Tibial nerve (tissue), 4 donors: ENCODE data around the gene MZF1. TPM values are rescaled to one million over a fixed set of nuclear protein-coding genes. Genes with fewer than 3 reads are reported as not detected.

Experiments used
- DNase-seq, 2 donors: peaks; one replicate each; pipeline ENCODE4 v3.0.0-alpha.2; 2019; ENCODE audit warnings: low spot score in 2 of 2
- H3K27ac ChIP-seq, 4 donors: fragments of 200-600 bp; sonication (generic) in 3 of 4; one replicate each; pipeline ENCODE4 v1.5.1; 2017 to 2019; ENCODE audit warnings: mild to moderate bottlenecking in 1 of 4
- H3K27me3 ChIP-seq, 2 donors: fragments of 200-600 bp; sonication (generic) in 1 of 2; one replicate each; pipeline versions ENCODE4 v1.5.1 to v1.6.0; 2017 to 2019
- H3K36me3 ChIP-seq, 3 donors: fragments of 200-600 bp; sonication (generic); one replicate each; pipeline ENCODE4 v1.5.1; 2018 to 2019
- H3K4me1 ChIP-seq, 4 donors: fragments of 200-600 bp; sonication (generic) in 3 of 4; one replicate each; pipeline ENCODE4 v1.5.1; 2017 to 2019
- H3K4me3 ChIP-seq, 4 donors: fragments of 200-600 bp; sonication (generic) in 3 of 4; one replicate each; pipeline ENCODE4 v1.5.1; 2017 to 2019; ENCODE audit warnings: mild to moderate bottlenecking in 1 of 4, moderate library complexity in 1 of 4
- H3K9me3 ChIP-seq, 4 donors: fragments of 200-600 bp; sonication (generic) in 3 of 4; one replicate each; pipeline ENCODE4 v1.5.1; 2017 to 2019
- EP300 ChIP-seq, 2 donors: sonication (generic); formaldehyde crosslinking; IDR thresholded peaks; one replicate each; pipeline ENCODE4 v1.6.1; 2017; ENCODE audit warnings: antibody characterized with exemption in 2 of 2, mild to moderate bottlenecking in 1 of 2
- POLR2A ChIP-seq, 2 donors: fragments of 450-650 bp; IDR thresholded peaks; one replicate each; pipeline ENCODE4 v1.6.1; 2017; ENCODE audit warnings: antibody characterized with exemption in 2 of 2, mild to moderate bottlenecking in 2 of 2, moderate library complexity in 2 of 2
- WGBS, 2 donors: methylation state at CpG; one replicate each; pipeline ENCODE4 v1.1.5; 2018; 5-methylcytosine and 5-hydroxymethylcytosine counted together
- total RNA-seq, 4 donors: library from RNA; depleted of rRNA; stranded (reverse); fragments of >200 nt; gene quantifications; one replicate each; pipeline ENCODE4 v1.1.0, GENCODE V29; 2016
- TF ChIP-seq, protein P1 (sequence below), 5 experiments: fragments of 200-600 bp in 3 of 5; fragments of 450-650 bp in 2 of 5; sonication (generic) in 3 of 5; IDR thresholded peaks; one replicate each; pipeline ENCODE4 v1.5.1; 2016 to 2019; ENCODE audit warnings: antibody characterized with exemption in 5 of 5, mild to moderate bottlenecking in 3 of 5, moderate library complexity in 2 of 5

MZF1 gene
- total RNA-seq, 4 donors from 2014 or later = 41.6 to 88.8 (median 52.5) TPM

GRCh38 chr19:58569191-58569942 lies 3.8 kb downstream of the MZF1 start:
- WGBS, 2 donors = 84 to 98% methylated on average over 5 to 6 of the region's 6 CpGs
- Histone ChIP-seq H3K27me3 (no peaks in the 10 kb centered on the region), H3K9me3 (no peaks in the 10 kb centered on the region), H3K4me1 (peaks cover 0 to 21% (median 12%) of the 10 kb centered on the region in 4 donors), H3K27ac (no peak overlapping the region), H3K4me3 (no peak overlapping the region), H3K36me3 (peaks cover 0 to 60% (median 0%) of the 10 kb centered on the region in 3 donors)
- TF ChIP-seq POLR2A (IDR thresholded peaks at IDR 0.05) = no peak
- TF ChIP-seq, protein P1, sequence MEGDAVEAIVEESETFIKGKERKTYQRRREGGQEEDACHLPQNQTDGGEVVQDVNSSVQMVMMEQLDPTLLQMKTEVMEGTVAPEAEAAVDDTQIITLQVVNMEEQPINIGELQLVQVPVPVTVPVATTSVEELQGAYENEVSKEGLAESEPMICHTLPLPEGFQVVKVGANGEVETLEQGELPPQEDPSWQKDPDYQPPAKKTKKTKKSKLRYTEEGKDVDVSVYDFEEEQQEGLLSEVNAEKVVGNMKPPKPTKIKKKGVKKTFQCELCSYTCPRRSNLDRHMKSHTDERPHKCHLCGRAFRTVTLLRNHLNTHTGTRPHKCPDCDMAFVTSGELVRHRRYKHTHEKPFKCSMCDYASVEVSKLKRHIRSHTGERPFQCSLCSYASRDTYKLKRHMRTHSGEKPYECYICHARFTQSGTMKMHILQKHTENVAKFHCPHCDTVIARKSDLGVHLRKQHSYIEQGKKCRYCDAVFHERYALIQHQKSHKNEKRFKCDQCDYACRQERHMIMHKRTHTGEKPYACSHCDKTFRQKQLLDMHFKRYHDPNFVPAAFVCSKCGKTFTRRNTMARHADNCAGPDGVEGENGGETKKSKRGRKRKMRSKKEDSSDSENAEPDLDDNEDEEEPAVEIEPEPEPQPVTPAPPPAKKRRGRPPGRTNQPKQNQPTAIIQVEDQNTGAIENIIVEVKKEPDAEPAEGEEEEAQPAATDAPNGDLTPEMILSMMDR (IDR thresholded peaks at IDR 0.05) = no peak
- no peak for TF ChIP-seq EP300 (IDR thresholded peaks at IDR 0.05)
- DNase-seq = peak in 1 of 2 donors; percentile 6

DNA sequence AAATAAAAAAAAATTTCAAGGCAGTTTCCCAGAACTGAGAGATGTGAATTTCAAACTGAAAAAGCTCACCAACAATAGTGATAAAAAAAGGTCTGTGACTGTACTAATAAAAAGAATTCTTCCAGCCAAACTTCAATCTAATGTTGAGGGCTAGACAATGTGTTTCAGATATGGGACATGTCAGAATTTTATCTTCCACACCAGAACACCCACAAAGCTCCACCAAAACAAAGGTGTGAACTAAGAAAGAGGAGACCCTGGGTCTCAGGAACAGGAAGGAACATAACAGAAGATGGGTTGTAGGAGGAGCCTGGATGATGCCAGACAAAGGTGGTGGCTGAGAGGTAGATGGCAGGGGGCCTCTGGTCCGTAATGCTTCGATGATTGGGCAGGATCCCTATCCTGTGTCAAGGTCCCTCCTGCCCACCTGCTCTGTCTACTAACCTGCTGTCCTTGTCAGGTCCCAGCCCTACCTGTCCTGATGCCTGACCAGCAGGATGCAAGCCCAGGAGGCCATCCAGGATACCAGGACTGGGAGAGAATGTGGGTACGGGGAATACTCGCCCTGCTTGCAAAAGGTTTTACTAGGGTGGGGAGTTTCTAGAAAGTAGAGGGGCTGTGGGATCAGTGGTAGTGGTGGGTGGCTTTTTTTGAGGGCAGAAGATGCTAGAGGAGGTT lies 4.5 kb downstream of the MZF1 start:
- DNase-seq = peak in 1 of 2 donors; percentile 6
- H3K27ac ChIP-seq = no peak overlapping the region
- peaks cover 0 to 15% (median 9%) of the 10 kb centered on the region in 4 donors for H3K4me1 ChIP-seq
- H3K36me3 ChIP-seq = peaks cover 0 to 60% (median 0%) of the 10 kb centered on the region in 3 donors
- whole genome bisulfite sequencing, 2 donors = 92 to 96% methylated on average over 4 of the region's 4 CpGs
- no peaks in the 10 kb centered on the region for H3K9me3 ChIP-seq
- H3K27me3 ChIP-seq = no peaks in the 10 kb centered on the region
- TF ChIP-seq EP300 (IDR thresholded peaks at IDR 0.05) (no peak), POLR2A (IDR thresholded peaks at IDR 0.05) (no peak)
- TF ChIP-seq, protein P1 (IDR thresholded peaks at IDR 0.05) = no peak
- H3K4me3 ChIP-seq = no peak overlapping the region

DNA sequence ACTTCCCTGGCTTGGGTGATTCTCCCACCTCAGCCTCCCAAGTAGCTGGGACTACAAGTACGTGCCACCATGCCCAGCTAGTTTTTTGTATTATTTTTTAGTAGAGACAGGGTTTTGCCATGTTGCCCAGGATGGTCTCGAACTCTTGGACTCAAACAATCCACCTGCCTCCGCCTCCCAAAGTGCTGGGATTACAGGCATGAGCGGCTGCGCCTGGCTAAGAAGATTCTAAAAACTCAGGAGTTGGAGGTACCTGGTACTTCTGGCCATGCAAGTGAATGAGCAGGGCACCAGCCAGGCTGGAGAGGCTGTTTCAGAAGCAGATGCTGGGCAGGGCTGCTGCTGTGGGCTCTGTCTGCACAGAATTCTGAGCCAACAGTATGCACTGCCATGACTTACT lies 6.1 kb downstream of the MZF1 start:
- peaks cover 0 to 60% (median 0%) of the 10 kb centered on the region in 3 donors for H3K36me3 ChIP-seq
- H3K27ac ChIP-seq = no peak overlapping the region
- peak in 1 of 2 donors; percentile 8 for DNase-seq
- H3K9me3 ChIP-seq = no peaks in the 10 kb centered on the region
- H3K4me3 ChIP-seq = no peak overlapping the region
- peaks cover 0 to 2% of the 10 kb centered on the region in 2 donors for H3K27me3 ChIP-seq
- 92 to 93% methylated on average over 5 of the region's 5 CpGs for WGBS, 2 donors
- TF ChIP-seq POLR2A (IDR thresholded peaks at IDR 0.05) (no peak), EP300 (IDR thresholded peaks at IDR 0.05) (no peak)
- TF ChIP-seq, protein P1 (IDR thresholded peaks at IDR 0.05) = no peak
- peaks cover 0 to 24% (median 18%) of the 10 kb centered on the region in 4 donors for H3K4me1 ChIP-seq

DNA sequence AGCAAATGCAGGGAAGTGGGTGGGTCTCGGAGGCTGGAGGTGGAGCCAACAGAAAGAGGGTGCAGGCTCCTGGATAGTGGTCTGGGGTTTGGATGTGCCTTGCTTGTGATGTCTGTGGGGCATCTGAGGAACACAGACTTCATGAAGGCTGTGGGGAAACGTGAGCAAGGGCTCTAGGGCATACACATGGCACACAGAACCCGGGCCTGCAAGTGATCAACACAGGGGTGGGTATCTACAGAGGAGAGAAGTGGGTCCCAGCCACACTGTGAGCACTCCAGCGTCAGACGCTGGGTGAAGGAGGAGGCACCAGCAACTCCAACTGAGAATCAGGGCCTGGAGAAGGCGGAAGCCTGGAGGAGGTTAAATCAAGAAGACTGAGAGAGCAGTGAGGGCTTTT lies 9.3 kb downstream of the MZF1 start:
- peaks cover 0 to 12% of the 10 kb centered on the region in 2 donors for H3K27me3 ChIP-seq
- peaks cover 0 to 43% (median 26%) of the 10 kb centered on the region in 4 donors for H3K4me1 ChIP-seq
- H3K9me3 ChIP-seq = no peaks in the 10 kb centered on the region
- H3K36me3 ChIP-seq = peaks cover 0 to 34% (median 0%) of the 10 kb centered on the region in 3 donors
- WGBS, 2 donors = 68 to 74% methylated on average over 6 of the region's 6 CpGs
- TF ChIP-seq POLR2A (IDR thresholded peaks at IDR 0.05) = no peak
- no peak for TF ChIP-seq EP300 (IDR thresholded peaks at IDR 0.05)
- TF ChIP-seq, protein P1 (IDR thresholded peaks at IDR 0.05) = no peak
- DNase-seq = no peak
- no peak overlapping the region for H3K4me3 ChIP-seq
- no peak overlapping the region for H3K27ac ChIP-seq
